ENCODE results near the gene PRXL2C. TPM values are rescaled to one million over a fixed set of nuclear protein-coding genes. Genes with fewer than 3 reads are reported as not detected.
"Not testable (repeated sequence)": the region's sequence is repeated elsewhere in the genome, so short reads cannot be mapped to it uniquely, and the experiment has no call there.

The PRXL2C gene
- total RNA-seq, 1 donor from 2014 or later = 6.9 TPM

- not testable (repeated sequence) for DNase-seq (ENCODE audit: low spot score in 2 of 2); FAIRE-seq
These were observed 40.5 kb downstream of the PRXL2C start for GRCh38 chr9:96614664-96615063.

GRCh38 chr9:96612966-96613589, 42.0 kb downstream of the PRXL2C start:
- DNase-seq (ENCODE audit: low spot score in 2 of 2) (no peak), FAIRE-seq (no peak)

GRCh38 chr9:96612105-96612965, 42.8 kb downstream of the PRXL2C start:
- no peak for FAIRE-seq
- peak; percentile 53 to 64 for DNase-seq (ENCODE audit: low spot score in 2 of 2)

- DNase-seq (ENCODE audit: low spot score in 2 of 2) = no peak
- FAIRE-seq = no peak
These were observed 43.8 kb downstream of the PRXL2C start for GRCh38 chr9:96611302-96611701.

GRCh38 chr9:96609732-96610131, 45.4 kb downstream of the PRXL2C start:
- DNase-seq (ENCODE audit: low spot score in 2 of 2) (no peak), FAIRE-seq (no peak)

GRCh38 chr9:96607971-96608370, 47.1 kb downstream of the PRXL2C start:
- FAIRE-seq (no peak), DNase-seq (ENCODE audit: low spot score in 2 of 2) (no peak)

- DNase-seq (ENCODE audit: low spot score in 2 of 2) = no peak
These were observed 49.8 kb downstream of the PRXL2C start for GRCh38 chr9:96605328-96605727.

GRCh38 chr9:96604004-96604319, 51.2 kb downstream of the PRXL2C start:
- DNase-seq (ENCODE audit: low spot score in 2 of 2) (no peak), FAIRE-seq (no peak)

More at GRCh38 chr9:96605328-96605727, 49.8 kb downstream of the PRXL2C start:
- FAIRE-seq = no peak

DNA sequence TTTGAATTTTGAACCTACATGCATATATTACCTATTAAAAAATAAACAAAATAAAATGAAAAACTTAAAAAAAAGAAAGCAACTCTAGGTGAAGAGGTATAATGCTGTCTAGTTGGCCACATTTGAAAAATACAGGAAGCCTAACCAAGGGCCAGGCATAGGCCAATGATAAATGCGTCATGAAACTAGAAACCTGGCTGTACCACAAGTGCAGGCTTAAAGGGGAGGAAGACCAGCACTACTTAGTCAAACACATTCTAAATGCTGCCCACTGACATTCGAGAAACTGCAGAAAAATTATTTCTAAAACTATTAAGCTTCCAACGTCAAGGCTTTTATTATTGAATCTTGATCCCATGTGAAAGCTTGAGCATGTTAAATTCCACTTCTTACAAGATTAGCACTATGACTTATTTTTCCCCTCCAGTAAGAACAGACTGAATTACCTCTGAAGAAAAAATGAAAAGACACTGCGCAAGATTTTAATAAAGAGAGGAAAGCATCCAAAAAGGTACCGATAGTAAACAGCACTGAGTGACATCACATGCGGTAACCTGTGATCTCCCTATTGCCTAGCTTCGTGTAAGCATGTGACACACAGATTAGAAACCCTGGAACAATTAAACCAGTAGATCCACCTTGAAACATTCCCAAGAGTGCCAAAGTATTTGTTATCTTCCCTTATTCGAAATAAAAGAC, 51.7 kb downstream of the PRXL2C start:
- FAIRE-seq (no peak), DNase-seq (ENCODE audit: low spot score in 2 of 2) (no peak)

- FAIRE-seq = no peak
- DNase-seq (ENCODE audit: low spot score in 2 of 2) = no peak
These were observed 55.8 kb downstream of the PRXL2C start for GRCh38 chr9:96599298-96599697.

DNA sequence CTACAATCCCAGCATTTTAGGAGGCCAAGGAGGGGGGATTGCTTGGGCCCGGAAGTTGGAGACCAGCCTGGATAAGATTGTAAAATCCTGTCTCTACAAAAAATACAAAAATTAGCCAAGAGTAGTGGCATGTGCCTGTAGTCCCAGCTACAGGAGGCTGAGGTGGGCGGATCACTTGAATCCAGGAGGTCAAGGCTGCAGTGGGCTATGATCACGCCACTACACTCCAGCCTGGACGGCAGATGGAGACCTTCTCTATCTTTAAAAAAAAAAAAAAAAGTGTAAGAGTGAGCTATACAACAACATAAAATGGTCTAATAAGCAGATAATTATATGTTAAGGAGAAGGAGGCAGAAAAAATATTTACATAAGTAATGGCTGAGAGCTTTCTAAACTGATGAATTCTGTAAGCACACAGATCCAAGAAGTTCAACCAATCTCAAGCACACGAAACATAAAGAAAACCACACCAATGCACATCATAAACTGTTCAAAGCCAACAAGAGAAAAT, 58.5 kb downstream of the PRXL2C start:
- no peak for FAIRE-seq
- DNase-seq (ENCODE audit: low spot score in 2 of 2) = no peak

Other genes with a start within 250 kb of the PRXL2C start
- gene ZNF367, start 236.9 kb downstream of the PRXL2C start, total RNA-seq = 4.1 TPM
- gene HABP4, start 205.1 kb downstream of the PRXL2C start, total RNA-seq = 13.9 TPM
- 38.3 TPM for gene CDC14B, start 35.5 kb downstream of the PRXL2C start, total RNA-seq
- 55.0 TPM for gene ZNF510, start 122.8 kb upstream of the PRXL2C start, total RNA-seq
- 48.5 TPM for gene ZNF782, start 199.2 kb upstream of the PRXL2C start, total RNA-seq

Measured in frontal cortex (tissue), 4 donors.